ENCODE measurements around the gene ARMC2.

DNA sequence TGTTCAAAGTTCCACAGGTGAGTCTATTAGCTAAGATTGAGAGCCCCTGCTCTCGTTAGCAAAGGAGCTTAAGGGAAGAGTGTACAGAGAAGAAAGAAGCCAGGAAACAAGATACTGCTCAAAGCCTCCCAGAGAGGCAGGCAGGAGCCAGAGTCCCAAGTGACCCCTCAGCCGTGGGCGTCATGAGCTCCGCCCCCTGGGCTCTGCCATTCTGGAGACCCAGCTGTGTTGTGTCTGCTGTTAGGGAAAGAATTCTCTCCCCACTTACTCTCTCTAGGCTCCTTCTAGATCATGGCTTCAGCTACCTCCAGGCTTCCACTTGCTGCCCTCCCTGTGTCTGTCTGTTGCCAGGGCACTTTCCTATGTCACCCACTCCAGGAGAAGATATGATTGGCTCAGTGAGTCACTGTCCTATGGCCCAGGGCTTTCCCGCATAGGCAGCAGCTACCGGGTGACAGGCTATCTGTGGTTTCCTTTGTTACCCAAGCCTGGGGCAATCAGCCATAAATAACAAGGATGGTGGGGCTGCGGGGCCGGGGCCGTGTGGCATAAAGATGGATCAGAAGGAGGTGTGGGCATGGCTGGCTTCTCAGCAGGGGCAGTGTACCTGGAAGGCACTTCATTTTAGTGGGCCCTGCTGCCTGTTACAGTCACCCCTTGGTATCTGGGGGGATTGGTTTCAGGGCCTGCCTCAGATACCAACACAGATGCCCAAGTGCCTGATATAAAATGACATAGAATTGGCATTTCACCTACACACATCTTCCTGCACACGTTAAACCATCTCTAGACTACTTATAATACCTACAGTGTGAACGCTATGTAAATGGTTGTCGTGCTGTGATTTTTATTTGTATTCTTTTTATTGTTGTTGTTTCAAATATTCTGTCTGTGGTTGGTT lies 118.9 kb downstream of the ARMC2 start:
- TF ChIP-seq CTCF (conservative IDR thresholded peaks at IDR 0.05; ENCODE audit: low read length) (no peak), EZH2phosphoT487 (IDR thresholded peaks at IDR 0.05; ENCODE audit: borderline replicate concordance, low read depth, low read length) (no peak)

Data from OCI-LY7 (cell line).